Caco-2 (cell line): ENCODE measurements around the gene FAM131B. TPM values are rescaled to one million over a fixed set of nuclear protein-coding genes. Genes with fewer than 3 reads are reported as not detected.

Source experiments
- BruUV-seq: library from RNA; stranded (reverse); fragments of 400-500 nt; replicated peaks from 2 replicates; lab custom pipeline; 2021; lab: Mats Ljungman, UMichigan
- CTCF ChIA-PET: fragments of 300-600 bp; sonication (Branson Sonifier 250); formaldehyde crosslinking; loops from one replicate; lab custom pipeline; 2022; ENCODE audit warnings: antibody characterized with exemption; lab: Charles Lee
- POLR2A ChIA-PET: fragments of 300-600 bp; sonication (Branson Sonifier 250); formaldehyde crosslinking; loops from one replicate; lab custom pipeline; 2022; ENCODE audit warnings: antibody characterized with exemption; lab: Charles Lee
- DNase-seq, 2 experiments: peaks; one replicate each; pipeline versions ENCODE4 v3.0.0 to v3.0.0-alpha.2; 2020 to 2022
- H3K27me3 ChIP-seq: replicated peaks from 2 replicates; pipeline ENCODE4 v1.6.0; 2011; ENCODE audit warnings: low read length; ENCODE audit not compliant: control insufficient read depth, insufficient read depth
- H3K36me3 ChIP-seq: 2 replicates; pipeline ENCODE4 v1.5.1; 2011; ENCODE audit warnings: low read length; ENCODE audit not compliant: control insufficient read depth, insufficient read depth
- H3K4me1 ChIP-seq: fragments of 250-450 bp; sonication (Bioruptor Pico); 2 replicates; pipeline ENCODE4 v1.5.1; 2020; ENCODE audit warnings: mild to moderate bottlenecking
- H3K4me3 ChIP-seq: 2 replicates; pipeline ENCODE4 v1.5.1; 2011; ENCODE audit warnings: low read depth, mild to moderate bottlenecking, control low read depth, low read length
- H3K9me3 ChIP-seq: fragments of 250-450 bp; sonication (Bioruptor Pico); 2 replicates; pipeline ENCODE4 v1.5.1; 2020; ENCODE audit warnings: mild to moderate bottlenecking, moderate library complexity
- H3K27ac Mint-ChIP-seq: one replicate; pipeline ENCODE4 v1.8.0; 2022; ENCODE audit warnings: mixed read lengths; ENCODE audit not compliant: unreplicated experiment
- H3K27me3 Mint-ChIP-seq: one replicate; pipeline ENCODE4 v1.8.0; 2022; ENCODE audit warnings: mixed read lengths; ENCODE audit not compliant: insufficient read depth, unreplicated experiment
- H3K36me3 Mint-ChIP-seq: one replicate; pipeline ENCODE4 v1.8.0; 2022; ENCODE audit warnings: mild to moderate bottlenecking, mixed read lengths; ENCODE audit not compliant: insufficient read depth, unreplicated experiment
- H3K4me1 Mint-ChIP-seq: one replicate; pipeline ENCODE4 v1.8.0; 2022; ENCODE audit warnings: low read depth, mixed read lengths; ENCODE audit not compliant: unreplicated experiment
- H3K4me3 Mint-ChIP-seq: one replicate; pipeline ENCODE4 v1.8.0; 2022; ENCODE audit warnings: mild to moderate bottlenecking, moderate library complexity, mixed read lengths; ENCODE audit not compliant: unreplicated experiment
- H3K9me3 Mint-ChIP-seq: one replicate; pipeline ENCODE4 v1.8.0; 2022; ENCODE audit warnings: mixed read lengths; ENCODE audit not compliant: unreplicated experiment
- intact Hi-C: fragments of 100-400 bp; cut with micrococcal nuclease; formaldehyde crosslinking; loops from one replicate; pipeline ENCODE4 v1.10.0; 2022; ENCODE audit not compliant: unreplicated experiment
- total RNA-seq: library from RNA; stranded (reverse); gene quantifications from 2 replicates; pipeline ENCODE4 v1.2.3, GENCODE V29; 2022
- TF ChIP-seq, protein P1 (sequence below), 2 experiments: fragments of 200-600 bp in 1 of 2; IDR thresholded peaks; 1 replicate in 1 of 2; 2 replicates in 1 of 2; pipeline versions ENCODE4 v1.5.1 to v1.8.0; 2011 to 2022; ENCODE audit warnings: antibody characterized with exemption in 1 of 2, control low read depth in 1 of 2, inconsistent platforms in 1 of 2, low read depth in 1 of 2, low read length in 1 of 2, mild to moderate bottlenecking in 1 of 2, moderate library complexity in 1 of 2; ENCODE audit not compliant: insufficient read depth in 1 of 2, severe bottlenecking in 1 of 2, unreplicated experiment in 1 of 2

FAM131B gene
- total RNA-seq, 1 experiment from 2014 or later, result 22.3 TPM

DNA sequence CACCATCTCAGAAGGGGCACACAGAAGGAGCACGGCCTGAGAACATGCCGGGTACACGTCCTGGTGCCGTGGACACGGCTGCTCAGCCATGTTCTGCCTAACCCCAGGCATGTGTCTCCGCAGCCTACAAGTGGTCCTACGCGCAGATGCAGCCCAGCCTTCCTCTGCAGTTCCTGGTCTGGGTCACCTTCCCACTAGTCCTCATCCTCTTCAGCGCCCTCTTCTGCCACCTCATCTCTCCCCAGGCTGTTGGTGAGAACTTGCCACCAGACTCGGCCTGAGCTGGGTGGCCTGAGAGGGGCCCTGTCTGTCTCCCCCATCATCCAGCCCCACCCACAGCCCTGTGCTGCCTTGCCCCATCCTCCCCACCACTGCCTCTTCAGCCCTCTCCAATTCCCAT lies 41.3 kb downstream of the FAM131B start:
- Mint-ChIP-seq H3K4me1 (peaks cover 16% of the 10 kb centered on the region), H3K4me3 (no peak overlapping the region), H3K9me3 (no peaks in the 10 kb centered on the region), H3K36me3 (no peaks in the 10 kb centered on the region), H3K27me3 (no peaks in the 10 kb centered on the region), H3K27ac (no peak overlapping the region)
- no peaks in the 10 kb centered on the region for H3K27me3 ChIP-seq
- TF ChIP-seq, protein P1, sequence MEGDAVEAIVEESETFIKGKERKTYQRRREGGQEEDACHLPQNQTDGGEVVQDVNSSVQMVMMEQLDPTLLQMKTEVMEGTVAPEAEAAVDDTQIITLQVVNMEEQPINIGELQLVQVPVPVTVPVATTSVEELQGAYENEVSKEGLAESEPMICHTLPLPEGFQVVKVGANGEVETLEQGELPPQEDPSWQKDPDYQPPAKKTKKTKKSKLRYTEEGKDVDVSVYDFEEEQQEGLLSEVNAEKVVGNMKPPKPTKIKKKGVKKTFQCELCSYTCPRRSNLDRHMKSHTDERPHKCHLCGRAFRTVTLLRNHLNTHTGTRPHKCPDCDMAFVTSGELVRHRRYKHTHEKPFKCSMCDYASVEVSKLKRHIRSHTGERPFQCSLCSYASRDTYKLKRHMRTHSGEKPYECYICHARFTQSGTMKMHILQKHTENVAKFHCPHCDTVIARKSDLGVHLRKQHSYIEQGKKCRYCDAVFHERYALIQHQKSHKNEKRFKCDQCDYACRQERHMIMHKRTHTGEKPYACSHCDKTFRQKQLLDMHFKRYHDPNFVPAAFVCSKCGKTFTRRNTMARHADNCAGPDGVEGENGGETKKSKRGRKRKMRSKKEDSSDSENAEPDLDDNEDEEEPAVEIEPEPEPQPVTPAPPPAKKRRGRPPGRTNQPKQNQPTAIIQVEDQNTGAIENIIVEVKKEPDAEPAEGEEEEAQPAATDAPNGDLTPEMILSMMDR (IDR thresholded peaks at IDR 0.05; ENCODE audit: insufficient read depth in 1 of 2, low read depth in 1 of 2, low read length in 1 of 2, severe bottlenecking in 1 of 2, unreplicated experiment in 1 of 2), result no peak
- POLR2A ChIA-PET, result interaction anchor here (0.7 kb wide), 1 partner anchor 48 kb away, joined by 3 read pairs; no protein-coding TSS in a partner anchor
- no peaks in the 10 kb centered on the region; the same call in 1 of the 2 replicates for H3K36me3 ChIP-seq
- no TSS peak for BruUV-seq
- intact Hi-C loops, result loop anchor here (1.0 kb wide), 1 partner anchor 52 kb away; no protein-coding TSS in a partner anchor
- no peak for DNase-seq
- H3K9me3 ChIP-seq, result no peaks in the 10 kb centered on the region
- no peak overlapping the region for H3K4me3 ChIP-seq
- H3K4me1 ChIP-seq, result peaks cover 13% of the 10 kb centered on the region
- CTCF ChIA-PET, result interaction anchor here (1.3 kb wide), 1 partner anchor 59 kb away, joined by 4 read pairs; no protein-coding TSS in a partner anchor

DNA sequence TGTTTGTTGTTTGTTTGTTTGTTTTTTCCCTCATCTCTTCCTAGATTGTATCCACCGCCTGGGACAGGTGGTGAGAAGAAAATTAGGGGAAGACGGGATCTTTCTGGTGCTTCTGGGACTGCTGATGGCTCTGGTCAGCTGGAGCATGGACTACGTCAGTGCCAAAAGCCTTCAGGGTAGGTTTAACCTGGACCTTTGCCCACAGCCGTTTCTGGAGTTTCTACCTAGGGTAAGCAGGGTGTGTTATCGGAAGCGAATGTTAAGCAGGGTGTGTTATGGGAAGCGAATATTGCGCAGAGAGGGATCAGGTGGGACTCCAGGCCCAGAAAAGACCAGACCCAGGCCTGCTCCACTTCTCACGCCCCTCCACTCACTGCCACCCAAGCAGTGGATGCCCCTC lies 41.9 kb downstream of the FAM131B start:
- DNase-seq, result no peak
- POLR2A ChIA-PET, result no interaction called here
- Mint-ChIP-seq H3K36me3 (no peaks in the 10 kb centered on the region), H3K27me3 (no peaks in the 10 kb centered on the region), H3K27ac (no peak overlapping the region), H3K4me3 (no peak overlapping the region), H3K4me1 (peaks cover 22% of the 10 kb centered on the region), H3K9me3 (no peaks in the 10 kb centered on the region)
- Histone ChIP-seq H3K27me3 (no peaks in the 10 kb centered on the region), H3K36me3 (no peaks in the 10 kb centered on the region; the same call in 1 of the 2 replicates), H3K4me3 (no peak overlapping the region), H3K9me3 (no peaks in the 10 kb centered on the region), H3K4me1 (peaks cover 14% of the 10 kb centered on the region)
- TF ChIP-seq, protein P1 (IDR thresholded peaks at IDR 0.05; ENCODE audit: insufficient read depth in 1 of 2, low read depth in 1 of 2, low read length in 1 of 2, severe bottlenecking in 1 of 2, unreplicated experiment in 1 of 2), result no peak
- CTCF ChIA-PET, result no interaction called here
- intact Hi-C loops, result loop anchor here (1.0 kb wide), 1 partner anchor 53 kb away; no protein-coding TSS in a partner anchor
- no TSS peak for BruUV-seq

DNA sequence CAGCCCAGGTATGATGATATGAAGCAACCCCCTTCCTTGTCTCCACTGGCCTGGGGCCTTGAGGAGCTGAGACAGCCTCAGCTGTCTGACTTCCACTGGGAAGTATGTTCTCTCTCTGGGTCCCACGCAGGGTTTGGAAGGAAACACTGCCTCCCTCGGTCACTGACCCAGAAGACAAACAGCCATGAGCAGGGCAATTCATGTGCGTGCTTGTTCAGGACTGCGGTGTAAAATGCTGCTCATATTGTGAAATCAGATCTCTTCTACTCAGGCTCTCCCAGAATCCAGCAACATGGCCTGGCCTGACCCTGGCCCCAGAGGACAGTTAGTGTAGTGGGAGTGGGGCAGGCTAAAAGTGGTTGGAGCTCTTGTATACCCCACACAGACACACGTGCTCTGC lies 43.9 kb downstream of the FAM131B start:
- Histone ChIP-seq H3K4me1 (peaks cover 14% of the 10 kb centered on the region), H3K36me3 (no peaks in the 10 kb centered on the region; the same call in 1 of the 2 replicates), H3K4me3 (no peak overlapping the region), H3K9me3 (no peaks in the 10 kb centered on the region), H3K27me3 (no peaks in the 10 kb centered on the region)
- ChIA-PET POLR2A (interaction anchor here (0.9 kb wide), 1 partner anchor 55 kb away, joined by 3 read pairs; the partner anchor contains the start of gene GSTK1), CTCF (no interaction called here)
- TF ChIP-seq, protein P1 (IDR thresholded peaks at IDR 0.05; ENCODE audit: insufficient read depth in 1 of 2, low read depth in 1 of 2, low read length in 1 of 2, severe bottlenecking in 1 of 2, unreplicated experiment in 1 of 2), result no peak
- Mint-ChIP-seq H3K9me3 (no peaks in the 10 kb centered on the region), H3K27me3 (no peaks in the 10 kb centered on the region), H3K4me1 (peaks cover 23% of the 10 kb centered on the region), H3K36me3 (no peaks in the 10 kb centered on the region), H3K4me3 (no peak overlapping the region), H3K27ac (no peak overlapping the region)
- intact Hi-C loops, result no loop called here
- peak in 1 of 2 experiments; percentile 24 for DNase-seq
- BruUV-seq, result no TSS peak
